PC-3 (cell line): ENCODE measurements around the gene EIF4E2. TPM values are rescaled to one million over a fixed set of nuclear protein-coding genes. Genes with fewer than 3 reads are reported as not detected.

Experiments
- ATAC-seq: fragments of 200-7000 bp; cut with Tn5 transposase; 2 replicates; pipeline ENCODE4 v1.9.1; 2020; ENCODE audit warnings: mild to moderate bottlenecking, moderate library complexity
- BruUV-seq: library from RNA; stranded (reverse); fragments of 400-500 nt; replicated peaks from 2 replicates; lab custom pipeline; 2021; lab: Mats Ljungman, UMichigan
- CTCF ChIA-PET: fragments of 300-600 bp; sonication (Branson Sonifier 250); formaldehyde crosslinking; loops from one replicate; lab custom pipeline; 2022; ENCODE audit warnings: antibody characterized with exemption; lab: Charles Lee
- POLR2A ChIA-PET: fragments of 300-600 bp; sonication (Branson Sonifier 250); formaldehyde crosslinking; loops from one replicate; lab custom pipeline; 2022; ENCODE audit warnings: antibody characterized with exemption; ENCODE audit not compliant: unreplicated experiment; lab: Charles Lee
- DNase-seq: peaks from one replicate; pipeline ENCODE4 v3.0.0-alpha.2; 2015
- H2AFZ ChIP-seq: fragments of 300-600 bp; sonication (generic); 2 replicates; pipeline ENCODE4 v1.6.0; 2016; ENCODE audit warnings: antibody characterized with exemption, low read length
- H3F3A ChIP-seq: fragments of 300-600 bp; sonication (generic); one replicate; pipeline ENCODE4 v1.6.0; 2017; ENCODE audit warnings: antibody characterized with exemption, low read length, control low read depth, mild to moderate bottlenecking; ENCODE audit not compliant: unreplicated experiment
- H3K27ac ChIP-seq: fragments of 300-600 bp; sonication (generic); 2 replicates; pipeline ENCODE4 v1.5.1; 2016; ENCODE audit warnings: mild to moderate bottlenecking, low read length
- H3K27me3 ChIP-seq: fragments of 300-600 bp; sonication (generic); 2 replicates; pipeline ENCODE4 v1.6.1; 2016; ENCODE audit warnings: low read length, mixed read lengths
- H3K36me3 ChIP-seq: fragments of 300-600 bp; sonication (generic); 2 replicates; pipeline ENCODE4 v1.6.1; 2016; ENCODE audit warnings: low read depth, mixed run types, low read length, mixed read lengths
- H3K4me1 ChIP-seq: fragments of 300-600 bp; sonication (generic); 2 replicates; pipeline ENCODE4 v1.5.1; 2016; ENCODE audit warnings: low read length; ENCODE audit not compliant: insufficient read depth
- H3K4me2 ChIP-seq: fragments of 300-600 bp; sonication (generic); 2 replicates; pipeline ENCODE4 v1.6.0; 2016; ENCODE audit warnings: low read length
- H3K4me3 ChIP-seq: fragments of 300-600 bp; sonication (generic); 2 replicates; pipeline ENCODE4 v1.5.1; 2016; ENCODE audit warnings: mild to moderate bottlenecking, low read length, mixed read lengths
- H3K79me2 ChIP-seq: fragments of 300-600 bp; sonication (generic); 2 replicates; pipeline ENCODE4 v1.6.1; 2017; ENCODE audit warnings: low read length, mixed read lengths
- H3K9ac ChIP-seq: fragments of 300-600 bp; sonication (generic); 2 replicates; pipeline ENCODE4 v1.6.0; 2016; ENCODE audit warnings: mild to moderate bottlenecking, low read length
- H3K9me2 ChIP-seq: fragments of 300-600 bp; sonication (generic); replicated peaks from 2 replicates; pipeline ENCODE4 v1.6.1; 2016; ENCODE audit warnings: mixed run types, low read length, mixed read lengths
- H3K9me3 ChIP-seq: fragments of 300-600 bp; sonication (generic); 2 replicates; pipeline ENCODE4 v1.6.1; 2016; ENCODE audit warnings: low read length, mixed read lengths
- H4K20me1 ChIP-seq: fragments of 300-600 bp; sonication (generic); 2 replicates; pipeline ENCODE4 v1.6.1; 2016; ENCODE audit warnings: low read length, mixed read lengths
- CTCF ChIP-seq: fragments of 300-600 bp; sonication (generic); conservative IDR thresholded peaks from 2 replicates; pipeline ENCODE4 v1.5.1; 2017; ENCODE audit warnings: antibody characterized with exemption, low read depth, mild to moderate bottlenecking, low read length
- EZH2 ChIP-seq: fragments of 300-600 bp; sonication (generic); IDR thresholded peaks from one replicate; pipeline ENCODE4 v1.6.1; 2017; ENCODE audit warnings: antibody characterized with exemption, mild to moderate bottlenecking, low read length; ENCODE audit not compliant: unreplicated experiment
- EZH2phosphoT487 ChIP-seq: fragments of 300-600 bp; sonication (generic); IDR thresholded peaks from 2 replicates; pipeline ENCODE4 v1.6.1; 2018; ENCODE audit warnings: mild to moderate bottlenecking, antibody characterized with exemption, low read length, borderline replicate concordance
- intact Hi-C: fragments of 100-400 bp; cut with micrococcal nuclease; formaldehyde crosslinking; loops from 2 replicates; pipeline ENCODE4 v1.9.0; 2023
- total RNA-seq: library from RNA; depleted of rRNA; stranded (reverse); fragments of >200 nt; gene quantifications from 2 replicates; pipeline ENCODE4 v1.2.3, GENCODE V29; 2014

The EIF4E2 gene
- total RNA-seq, 1 experiment from 2014 or later: 55.1 TPM

GRCh38 chr2:232502911-232503808 is 47.3 kb upstream of the EIF4E2 start:
- no peak overlapping the region for H3K27ac ChIP-seq
- H3K27me3 ChIP-seq: peaks cover 23% of the 10 kb centered on the region
- H3K4me1 ChIP-seq: no peaks in the 10 kb centered on the region
- CTCF ChIA-PET: no interaction called here
- no peaks in the 10 kb centered on the region for H3K36me3 ChIP-seq
- no peaks in the 10 kb centered on the region for H3F3A ChIP-seq
- BruUV-seq: no TSS peak
- H3K79me2 ChIP-seq: no peaks in the 10 kb centered on the region
- no peaks in the 10 kb centered on the region for H4K20me1 ChIP-seq
- H3K9me3 ChIP-seq: no peaks in the 10 kb centered on the region
- ATAC-seq (no peak), DNase-seq (no peak)
- no peak overlapping the region for H2AFZ ChIP-seq
- no peak for TF ChIP-seq EZH2
- no peak for TF ChIP-seq EZH2phosphoT487
- no peak for TF ChIP-seq CTCF
- H3K4me3 ChIP-seq: no peak overlapping the region
- intact Hi-C loops: no loop called here
- POLR2A ChIA-PET: no interaction called here
- H3K9me2 ChIP-seq: no peaks in the 10 kb centered on the region
- no peak overlapping the region for H3K9ac ChIP-seq
- no peak overlapping the region for H3K4me2 ChIP-seq

DNA sequence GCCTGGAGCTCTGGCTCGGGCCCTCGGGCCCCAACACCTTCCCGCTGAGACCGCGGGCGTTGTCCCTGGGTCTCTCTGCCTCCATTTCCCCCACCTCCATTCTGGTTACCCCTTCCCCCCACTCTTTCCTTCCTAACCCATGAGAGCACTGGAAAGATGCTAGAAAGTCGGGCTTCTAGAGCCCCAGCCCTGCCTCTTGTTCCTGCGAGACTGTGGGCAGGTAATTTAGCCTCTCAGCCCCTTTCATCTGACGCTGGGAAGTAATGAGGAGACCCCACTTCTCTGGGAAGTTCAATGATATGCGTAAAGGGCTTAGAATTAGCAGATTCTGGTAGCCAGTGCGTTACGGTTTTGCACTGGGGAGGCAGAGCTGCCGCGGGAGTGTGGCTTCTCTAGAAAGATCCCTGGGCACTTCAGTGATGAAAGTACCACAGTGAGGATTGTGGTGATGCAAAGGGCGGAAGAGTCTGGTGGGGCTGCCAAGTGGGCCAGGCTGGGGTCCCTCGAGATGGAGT is 46.6 kb upstream of the EIF4E2 start:
- TF ChIP-seq EZH2phosphoT487 (no peak), CTCF (no peak), EZH2 (no peak)
- Histone ChIP-seq H2AFZ (no peak overlapping the region), H3K27me3 (peaks cover 23% of the 10 kb centered on the region), H3K9me3 (no peaks in the 10 kb centered on the region), H4K20me1 (no peaks in the 10 kb centered on the region), H3K79me2 (no peaks in the 10 kb centered on the region), H3F3A (no peaks in the 10 kb centered on the region), H3K4me1 (no peaks in the 10 kb centered on the region), H3K4me2 (no peak overlapping the region), H3K36me3 (no peaks in the 10 kb centered on the region), H3K9me2 (no peaks in the 10 kb centered on the region), H3K9ac (no peak overlapping the region), H3K4me3 (no peak overlapping the region), H3K27ac (no peak overlapping the region)
- CTCF ChIA-PET: no interaction called here
- DNase-seq: no peak
- ATAC-seq: no peak
- intact Hi-C loops: no loop called here
- no TSS peak for BruUV-seq
- POLR2A ChIA-PET: no interaction called here

DNA sequence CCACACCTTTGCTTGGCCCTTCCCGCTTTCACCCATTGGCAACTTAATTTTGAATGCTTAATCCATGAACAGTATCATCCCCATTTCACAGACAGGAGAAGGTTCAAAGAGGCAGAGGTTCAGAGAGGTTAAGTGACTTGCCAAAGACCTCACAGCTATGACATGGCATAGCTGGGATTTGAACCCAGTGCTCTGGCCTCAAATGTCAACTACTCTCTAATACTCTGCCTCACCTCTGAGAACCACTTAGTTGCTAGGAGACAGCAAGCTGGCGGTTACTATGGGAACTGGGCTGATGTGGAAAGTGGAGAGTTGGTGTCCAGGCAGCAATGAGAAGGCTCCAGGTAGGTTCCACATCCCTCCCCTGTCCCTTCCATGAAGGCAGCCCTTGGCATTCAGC is 46.1 kb upstream of the EIF4E2 start:
- H3K27me3 ChIP-seq: peaks cover 23% of the 10 kb centered on the region
- no peaks in the 10 kb centered on the region for H3K4me1 ChIP-seq
- H3K4me3 ChIP-seq: no peak overlapping the region
- no peaks in the 10 kb centered on the region for H3K9me2 ChIP-seq
- CTCF ChIA-PET: no interaction called here
- intact Hi-C loops: no loop called here
- ATAC-seq (no peak), DNase-seq (no peak)
- H3K36me3 ChIP-seq: no peaks in the 10 kb centered on the region
- BruUV-seq: no TSS peak
- no peaks in the 10 kb centered on the region for H3F3A ChIP-seq
- no peak overlapping the region for H3K27ac ChIP-seq
- H3K9ac ChIP-seq: no peak overlapping the region
- H3K79me2 ChIP-seq: no peaks in the 10 kb centered on the region
- H4K20me1 ChIP-seq: no peaks in the 10 kb centered on the region
- H2AFZ ChIP-seq: no peak overlapping the region
- POLR2A ChIA-PET: no interaction called here
- H3K4me2 ChIP-seq: no peak overlapping the region
- H3K9me3 ChIP-seq: no peaks in the 10 kb centered on the region
- TF ChIP-seq EZH2: no peak
- TF ChIP-seq CTCF: no peak
- no peak for TF ChIP-seq EZH2phosphoT487
